Nephron (organoid): ENCODE results near the gene PLEKHM3.

ENCODE experiments used
- H3K27ac Mint-ChIP-seq, 3 experiments: 2 replicates each; pipeline ENCODE4 v1.8.0; 2020; ENCODE audit warnings: mixed read lengths in 3 of 3, mild to moderate bottlenecking in 2 of 3, moderate library complexity in 1 of 3
- H3K27me3 Mint-ChIP-seq: 2 replicates; pipeline ENCODE4 v1.8.0; 2021; ENCODE audit warnings: low read depth, mild to moderate bottlenecking, moderate library complexity, mixed read lengths
- H3K36me3 Mint-ChIP-seq: 2 replicates; pipeline ENCODE4 v1.8.0; 2020; ENCODE audit warnings: low read depth, mixed read lengths
- H3K4me1 Mint-ChIP-seq: 2 replicates; pipeline ENCODE4 v1.8.0; 2020; ENCODE audit warnings: mixed read lengths
- H3K4me3 Mint-ChIP-seq, 3 experiments: 2 replicates each; pipeline ENCODE4 v1.8.0; 2020; ENCODE audit warnings: mild to moderate bottlenecking in 3 of 3, mixed read lengths in 3 of 3, moderate library complexity in 2 of 3
- H3K9me3 Mint-ChIP-seq: 2 replicates; pipeline ENCODE4 v1.8.0; 2020; ENCODE audit warnings: mixed read lengths
- TF ChIP-seq, protein P1 (sequence below), 3 experiments: fragments of 200-600 bp; sonication (generic); IDR thresholded peaks; one replicate each; pipeline ENCODE4 v1.5.0; 2021; ENCODE audit warnings: antibody characterized with exemption in 3 of 3; ENCODE audit not compliant: unreplicated experiment in 3 of 3

Gene PLEKHM3

DNA sequence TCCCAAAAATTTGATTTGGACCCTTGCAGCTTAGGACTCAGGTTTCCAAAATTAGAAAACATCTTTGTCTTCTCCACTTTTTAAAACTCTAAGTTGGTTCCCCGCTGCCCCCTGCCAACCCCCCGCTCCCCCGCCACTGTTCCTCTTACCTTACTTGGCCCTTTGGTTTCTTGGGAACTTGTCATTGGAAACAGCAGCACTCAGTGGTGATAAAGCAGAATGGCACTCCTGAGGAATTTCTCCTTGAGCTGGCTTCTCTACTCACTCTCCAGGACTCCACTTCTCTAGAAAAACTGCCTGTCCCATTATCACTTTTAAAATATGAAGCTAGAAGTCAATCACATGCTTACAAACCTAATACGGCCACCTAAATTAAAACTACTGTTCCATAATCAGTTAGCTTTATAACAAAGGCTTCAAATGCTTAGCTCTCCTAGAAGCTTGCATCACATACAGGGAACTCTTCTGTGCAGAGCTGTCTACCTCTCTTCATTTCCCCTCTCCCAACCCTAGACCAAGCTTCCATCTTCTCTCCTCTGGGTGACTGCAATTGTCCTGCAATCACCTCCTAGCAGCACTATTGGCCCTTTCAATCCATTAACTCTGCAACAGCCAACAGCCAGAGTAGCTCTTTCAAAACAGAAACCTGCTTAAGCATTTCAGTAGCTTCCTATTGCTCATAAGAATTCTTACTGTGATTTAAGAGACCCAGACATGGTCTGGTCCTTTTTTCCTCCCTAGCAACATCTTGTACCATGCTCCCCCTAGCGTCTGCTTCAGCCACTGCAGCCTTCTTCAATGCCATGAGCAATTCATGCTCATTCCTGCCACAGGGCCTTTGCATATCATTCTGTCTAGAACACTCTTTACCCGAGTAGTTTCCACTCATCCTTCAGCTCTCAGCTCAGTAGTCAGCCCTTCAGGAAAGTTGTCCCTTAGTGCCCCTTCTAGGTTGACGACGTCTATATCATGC lies 15.2 kb upstream of the PLEKHM3 start:
- TF ChIP-seq, protein P1, sequence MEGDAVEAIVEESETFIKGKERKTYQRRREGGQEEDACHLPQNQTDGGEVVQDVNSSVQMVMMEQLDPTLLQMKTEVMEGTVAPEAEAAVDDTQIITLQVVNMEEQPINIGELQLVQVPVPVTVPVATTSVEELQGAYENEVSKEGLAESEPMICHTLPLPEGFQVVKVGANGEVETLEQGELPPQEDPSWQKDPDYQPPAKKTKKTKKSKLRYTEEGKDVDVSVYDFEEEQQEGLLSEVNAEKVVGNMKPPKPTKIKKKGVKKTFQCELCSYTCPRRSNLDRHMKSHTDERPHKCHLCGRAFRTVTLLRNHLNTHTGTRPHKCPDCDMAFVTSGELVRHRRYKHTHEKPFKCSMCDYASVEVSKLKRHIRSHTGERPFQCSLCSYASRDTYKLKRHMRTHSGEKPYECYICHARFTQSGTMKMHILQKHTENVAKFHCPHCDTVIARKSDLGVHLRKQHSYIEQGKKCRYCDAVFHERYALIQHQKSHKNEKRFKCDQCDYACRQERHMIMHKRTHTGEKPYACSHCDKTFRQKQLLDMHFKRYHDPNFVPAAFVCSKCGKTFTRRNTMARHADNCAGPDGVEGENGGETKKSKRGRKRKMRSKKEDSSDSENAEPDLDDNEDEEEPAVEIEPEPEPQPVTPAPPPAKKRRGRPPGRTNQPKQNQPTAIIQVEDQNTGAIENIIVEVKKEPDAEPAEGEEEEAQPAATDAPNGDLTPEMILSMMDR (IDR thresholded peaks at IDR 0.05; ENCODE audit: unreplicated experiment in 3 of 3): peak; percentile 46 to 57 (median 48)
- Mint-ChIP-seq H3K27me3 (peaks cover 12% of the 10 kb centered on the region), H3K36me3 (no peaks in the 10 kb centered on the region), H3K4me3 (no peak overlapping the region), H3K4me1 (no peaks in the 10 kb centered on the region), H3K27ac (no peak overlapping the region), H3K9me3 (no peaks in the 10 kb centered on the region)

DNA sequence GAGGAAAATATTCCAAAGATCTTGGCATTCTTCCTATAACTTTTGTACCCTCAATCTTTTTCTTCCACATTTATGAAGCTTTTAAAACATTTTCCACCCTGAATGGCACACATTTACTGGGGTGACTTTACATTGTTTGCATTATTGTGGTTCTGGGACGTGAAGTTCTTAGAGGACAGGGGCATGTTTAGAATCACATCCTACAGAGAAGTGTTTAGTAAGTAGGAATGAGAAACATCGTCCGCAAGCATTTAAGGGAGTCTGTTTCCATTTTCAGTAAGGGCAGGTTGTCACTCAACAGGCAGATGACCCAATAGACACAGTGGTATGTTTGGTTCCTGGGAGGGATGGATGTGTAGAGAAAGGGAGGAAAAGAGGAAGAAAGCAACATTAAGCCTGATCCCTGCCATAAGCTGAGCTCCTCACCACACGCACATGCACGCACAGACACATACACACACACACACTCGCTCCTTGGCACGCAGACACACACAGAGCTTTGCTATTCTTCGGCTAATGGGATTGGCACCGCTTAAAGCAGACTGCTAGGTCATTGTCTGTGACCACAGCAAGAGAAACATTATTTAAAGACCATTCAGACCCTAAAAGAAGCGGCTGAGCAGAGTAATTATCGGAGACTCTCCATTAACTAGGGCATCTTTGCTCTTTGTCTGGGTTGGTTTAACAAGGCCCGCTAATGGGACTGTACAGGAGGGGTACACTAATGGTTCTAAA lies 14.2 kb upstream of the PLEKHM3 start:
- Mint-ChIP-seq H3K36me3 (no peaks in the 10 kb centered on the region), H3K27ac (no peak overlapping the region), H3K4me1 (no peaks in the 10 kb centered on the region), H3K27me3 (peaks cover 8% of the 10 kb centered on the region), H3K4me3 (no peak overlapping the region), H3K9me3 (no peaks in the 10 kb centered on the region)
- TF ChIP-seq, protein P1 (IDR thresholded peaks at IDR 0.05; ENCODE audit: unreplicated experiment in 3 of 3): no peak

DNA sequence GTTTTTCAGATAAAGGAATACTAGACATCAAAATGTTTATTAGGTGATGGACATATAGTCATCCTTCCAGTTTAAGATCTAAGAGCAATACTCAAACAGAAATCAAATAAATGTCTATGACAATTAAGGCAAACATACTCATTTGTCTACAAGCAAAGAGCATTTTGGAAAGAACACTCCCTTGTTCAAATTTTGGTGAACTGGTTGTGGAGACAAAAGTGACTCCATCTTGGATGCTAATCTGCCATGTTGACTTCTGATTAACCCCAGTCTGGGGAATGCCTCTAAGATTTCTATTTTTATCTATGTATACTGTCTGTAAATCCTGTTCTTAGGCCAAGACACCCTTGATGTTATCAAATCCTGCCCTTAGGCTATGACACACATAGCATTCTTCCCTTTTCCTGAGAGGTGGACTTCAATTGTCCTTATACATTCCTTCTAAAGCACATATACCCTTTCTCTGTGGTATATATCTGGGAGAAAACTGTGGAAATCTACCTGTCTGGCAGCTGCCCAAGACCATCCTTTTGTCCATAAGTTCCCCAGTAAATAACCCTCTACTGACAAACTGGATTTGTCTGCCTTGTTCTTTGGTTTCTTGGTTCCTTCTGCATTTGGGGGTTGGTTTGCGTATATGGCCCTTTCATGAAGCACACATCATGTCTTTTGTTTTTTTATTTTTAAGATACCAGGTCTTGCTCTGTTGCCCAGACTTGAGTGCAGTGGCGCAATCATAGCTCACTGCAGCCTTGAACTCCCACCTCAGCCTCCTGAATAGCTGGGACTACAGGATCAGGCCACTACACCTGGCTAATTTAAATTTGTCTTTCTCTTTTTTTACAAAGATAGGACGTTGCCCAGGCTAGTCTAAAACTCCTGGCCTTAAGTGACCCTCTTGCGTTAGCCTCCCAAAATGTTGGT lies 12.5 kb upstream of the PLEKHM3 start:
- TF ChIP-seq, protein P1 (IDR thresholded peaks at IDR 0.05; ENCODE audit: unreplicated experiment in 3 of 3): no peak
- H3K36me3 Mint-ChIP-seq: no peaks in the 10 kb centered on the region
- no peaks in the 10 kb centered on the region for H3K4me1 Mint-ChIP-seq
- H3K27me3 Mint-ChIP-seq: peaks cover 12% of the 10 kb centered on the region
- H3K27ac Mint-ChIP-seq: no peak overlapping the region
- no peaks in the 10 kb centered on the region for H3K9me3 Mint-ChIP-seq
- no peak overlapping the region for H3K4me3 Mint-ChIP-seq

DNA sequence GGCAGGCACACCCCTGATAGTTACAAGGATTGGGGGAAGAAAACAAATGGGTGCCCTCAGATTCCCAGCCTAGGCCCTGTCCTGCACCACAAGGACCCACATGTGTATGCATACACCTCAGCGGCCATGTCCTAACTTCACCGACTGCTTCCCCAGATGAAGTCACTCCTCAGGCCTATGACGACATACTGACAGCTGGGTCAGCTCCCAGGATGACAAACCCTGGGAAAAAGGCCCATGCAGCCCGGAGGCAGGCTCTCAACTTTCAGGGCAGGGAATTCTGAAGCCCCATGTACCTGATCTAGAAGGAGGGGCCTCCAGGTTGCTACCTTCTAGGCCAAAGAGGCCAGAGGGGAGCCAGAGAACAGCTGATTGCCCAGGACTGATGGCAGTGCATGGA lies 11.0 kb upstream of the PLEKHM3 start:
- peaks cover 17% of the 10 kb centered on the region for H3K27me3 Mint-ChIP-seq
- no peak overlapping the region for H3K27ac Mint-ChIP-seq
- H3K4me1 Mint-ChIP-seq: no peaks in the 10 kb centered on the region
- TF ChIP-seq, protein P1 (IDR thresholded peaks at IDR 0.05; ENCODE audit: unreplicated experiment in 3 of 3): no peak
- no peak overlapping the region for H3K4me3 Mint-ChIP-seq
- no peaks in the 10 kb centered on the region for H3K9me3 Mint-ChIP-seq
- no peaks in the 10 kb centered on the region for H3K36me3 Mint-ChIP-seq

DNA sequence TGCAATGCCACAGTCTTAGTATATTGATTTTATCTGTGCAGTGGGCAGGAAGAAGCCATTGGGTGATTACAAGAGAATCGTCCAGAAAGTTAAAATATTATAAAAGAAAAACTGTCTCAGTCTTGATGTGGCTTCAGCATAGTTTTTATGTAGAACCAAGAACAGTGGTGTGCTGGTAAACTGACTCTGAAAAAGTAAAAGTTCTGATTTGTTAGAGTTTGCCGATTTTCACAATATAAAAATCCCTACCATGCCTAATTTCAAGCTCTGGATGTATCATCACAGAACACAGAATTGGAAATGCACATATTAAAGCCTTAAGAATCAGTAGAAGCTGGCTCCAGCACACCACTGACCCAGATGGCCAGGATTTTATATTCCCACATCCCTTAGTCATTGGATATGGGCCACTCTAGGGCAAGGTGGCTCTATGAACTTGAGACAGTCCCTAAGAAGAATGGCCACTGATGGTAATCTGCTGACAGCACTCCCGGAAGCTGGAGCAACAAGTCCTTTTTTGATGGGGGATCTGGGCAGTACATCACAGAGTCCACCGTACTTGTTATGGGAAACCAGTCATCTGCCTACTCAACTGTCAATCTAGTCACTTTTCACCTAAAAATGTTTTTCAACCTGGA lies 9.3 kb upstream of the PLEKHM3 start:
- Mint-ChIP-seq H3K4me3 (no peak overlapping the region), H3K4me1 (no peaks in the 10 kb centered on the region), H3K27me3 (peaks cover 28% of the 10 kb centered on the region), H3K9me3 (no peaks in the 10 kb centered on the region), H3K36me3 (no peaks in the 10 kb centered on the region), H3K27ac (no peak overlapping the region)
- TF ChIP-seq, protein P1 (IDR thresholded peaks at IDR 0.05; ENCODE audit: unreplicated experiment in 3 of 3): no peak
